Suprapubic skin (tissue), 4 donors: Measurements from ENCODE around the gene YTHDF2. TPM values are rescaled to one million over a fixed set of nuclear protein-coding genes. Genes with fewer than 3 reads are reported as not detected.

Experiments used
- DNase-seq, 2 donors: peaks; one replicate each; pipeline ENCODE4 v3.0.0-alpha.2; 2019; ENCODE audit warnings: low spot score in 2 of 2
- H3K27ac ChIP-seq: fragments of 200-600 bp; sonication (generic); one replicate; pipeline ENCODE4 v1.5.1; 2019
- H3K27me3 ChIP-seq: fragments of 200-600 bp; sonication (generic); one replicate; pipeline ENCODE4 v1.5.1; 2019
- H3K36me3 ChIP-seq: fragments of 200-600 bp; sonication (generic); one replicate; pipeline ENCODE4 v1.5.1; 2019
- H3K4me1 ChIP-seq: fragments of 200-600 bp; sonication (generic); one replicate; pipeline ENCODE4 v1.5.1; 2019
- H3K4me3 ChIP-seq: fragments of 200-600 bp; sonication (generic); one replicate; pipeline ENCODE4 v1.5.1; 2019; ENCODE audit warnings: mild to moderate bottlenecking
- H3K9me3 ChIP-seq: fragments of 200-600 bp; sonication (generic); one replicate; pipeline ENCODE4 v1.5.1; 2019
- EP300 ChIP-seq: sonication (generic); formaldehyde crosslinking; IDR thresholded peaks from one replicate; pipeline ENCODE4 v1.6.1; 2017; ENCODE audit warnings: antibody characterized with exemption
- POLR2A ChIP-seq, 2 donors: fragments of 450-650 bp; IDR thresholded peaks; one replicate each; pipeline ENCODE4 v1.6.1; 2017; ENCODE audit warnings: antibody characterized with exemption in 2 of 2, mild to moderate bottlenecking in 2 of 2, moderate library complexity in 2 of 2
- POLR2AphosphoS5 ChIP-seq, 3 donors: sonication (generic); formaldehyde crosslinking; IDR thresholded peaks; one replicate each; pipeline ENCODE4 v1.6.1; 2017; ENCODE audit warnings: antibody characterized with exemption in 3 of 3
- WGBS: methylation state at CpG from one replicate; pipeline ENCODE4 v1.1.5; 2018; 5-methylcytosine and 5-hydroxymethylcytosine counted together
- total RNA-seq, 4 donors: library from RNA; depleted of rRNA; stranded (reverse); fragments of >200 nt; gene quantifications; one replicate each; pipeline ENCODE4 v1.1.0, GENCODE V29; 2016
- TF ChIP-seq, protein P1 (sequence below), 2 donors: fragments of 200-600 bp in 1 of 2; fragments of 450-650 bp in 1 of 2; sonication (generic) in 1 of 2; IDR thresholded peaks; one replicate each; pipeline ENCODE4 v1.5.1; 2016 to 2019; ENCODE audit warnings: antibody characterized with exemption in 2 of 2, mild to moderate bottlenecking in 1 of 2, moderate library complexity in 1 of 2

YTHDF2 gene
- total RNA-seq, 4 donors from 2014 or later, result 64.8 to 120 (median 84.9) TPM

GRCh38 chr1:28751315-28752060, 14.7 kb downstream of the YTHDF2 start:
- Histone ChIP-seq H3K4me1 (peaks cover 75% of the 10 kb centered on the region), H3K36me3 (peaks cover 14% of the 10 kb centered on the region), H3K27me3 (no peaks in the 10 kb centered on the region), H3K4me3 (no peak overlapping the region), H3K27ac (no peak overlapping the region), H3K9me3 (no peaks in the 10 kb centered on the region)
- 9% methylated on average over 2 of the region's 2 CpGs for WGBS
- DNase-seq, result no peak
- TF ChIP-seq, protein P1, sequence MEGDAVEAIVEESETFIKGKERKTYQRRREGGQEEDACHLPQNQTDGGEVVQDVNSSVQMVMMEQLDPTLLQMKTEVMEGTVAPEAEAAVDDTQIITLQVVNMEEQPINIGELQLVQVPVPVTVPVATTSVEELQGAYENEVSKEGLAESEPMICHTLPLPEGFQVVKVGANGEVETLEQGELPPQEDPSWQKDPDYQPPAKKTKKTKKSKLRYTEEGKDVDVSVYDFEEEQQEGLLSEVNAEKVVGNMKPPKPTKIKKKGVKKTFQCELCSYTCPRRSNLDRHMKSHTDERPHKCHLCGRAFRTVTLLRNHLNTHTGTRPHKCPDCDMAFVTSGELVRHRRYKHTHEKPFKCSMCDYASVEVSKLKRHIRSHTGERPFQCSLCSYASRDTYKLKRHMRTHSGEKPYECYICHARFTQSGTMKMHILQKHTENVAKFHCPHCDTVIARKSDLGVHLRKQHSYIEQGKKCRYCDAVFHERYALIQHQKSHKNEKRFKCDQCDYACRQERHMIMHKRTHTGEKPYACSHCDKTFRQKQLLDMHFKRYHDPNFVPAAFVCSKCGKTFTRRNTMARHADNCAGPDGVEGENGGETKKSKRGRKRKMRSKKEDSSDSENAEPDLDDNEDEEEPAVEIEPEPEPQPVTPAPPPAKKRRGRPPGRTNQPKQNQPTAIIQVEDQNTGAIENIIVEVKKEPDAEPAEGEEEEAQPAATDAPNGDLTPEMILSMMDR (IDR thresholded peaks at IDR 0.05), result no peak
- TF ChIP-seq EP300, result no peak
- no peak for TF ChIP-seq POLR2AphosphoS5 (IDR thresholded peaks at IDR 0.05)
- TF ChIP-seq POLR2A (IDR thresholded peaks at IDR 0.05), result no peak

DNA sequence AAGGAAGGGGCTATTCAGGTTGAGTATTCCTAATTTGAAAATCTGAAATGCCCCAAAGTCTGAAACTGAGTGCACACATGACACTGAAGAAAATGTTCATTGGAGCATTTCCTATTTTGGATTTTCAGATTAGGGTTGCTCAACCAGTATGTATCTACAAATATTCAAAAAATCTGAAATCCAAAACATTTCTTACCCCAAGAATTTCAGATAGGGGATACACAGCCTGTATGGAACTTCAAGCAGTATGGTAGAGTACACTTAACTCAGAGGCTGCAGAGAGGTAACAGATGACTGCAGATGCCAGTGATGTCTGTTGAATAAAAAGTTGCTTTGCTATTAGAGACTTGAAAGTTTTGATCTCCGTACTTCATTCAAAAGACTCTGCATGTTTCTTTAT, 19.0 kb downstream of the YTHDF2 start:
- Histone ChIP-seq H3K4me3 (no peak overlapping the region), H3K36me3 (peaks cover 27% of the 10 kb centered on the region), H3K9me3 (no peaks in the 10 kb centered on the region), H3K27me3 (no peaks in the 10 kb centered on the region), H3K27ac (no peak overlapping the region), H3K4me1 (peaks cover 57% of the 10 kb centered on the region)
- TF ChIP-seq POLR2AphosphoS5 (IDR thresholded peaks at IDR 0.05) (no peak), POLR2A (IDR thresholded peaks at IDR 0.05) (no peak), EP300 (no peak)
- TF ChIP-seq, protein P1 (IDR thresholded peaks at IDR 0.05), result no peak
- no peak for DNase-seq
- WGBS, result 73% methylated on average over 1 of the region's 1 CpG

DNA sequence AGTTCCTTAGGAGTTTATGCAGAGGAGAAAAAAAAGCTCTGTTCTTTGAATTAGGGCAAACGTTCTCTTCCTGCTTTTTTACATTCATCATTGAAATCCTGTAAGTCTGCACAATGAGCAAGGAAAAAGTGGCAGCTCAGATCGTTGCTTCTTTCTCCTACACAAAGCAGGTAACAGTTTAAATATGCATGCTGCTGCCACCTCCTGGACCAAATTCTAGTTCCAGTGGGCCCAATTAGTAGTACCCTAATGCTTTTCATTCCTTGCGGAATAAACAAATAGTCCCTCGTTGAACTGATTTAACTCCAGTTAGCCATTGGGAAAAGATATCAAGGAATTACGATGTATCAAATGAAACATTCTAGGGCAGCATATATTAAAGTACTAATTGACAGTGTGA, 20.1 kb downstream of the YTHDF2 start:
- peaks cover 46% of the 10 kb centered on the region for H3K4me1 ChIP-seq
- no peak overlapping the region for H3K27ac ChIP-seq
- TF ChIP-seq POLR2A (IDR thresholded peaks at IDR 0.05) (no peak), POLR2AphosphoS5 (IDR thresholded peaks at IDR 0.05) (no peak), EP300 (no peak)
- TF ChIP-seq, protein P1 (IDR thresholded peaks at IDR 0.05), result no peak
- H3K4me3 ChIP-seq, result no peak overlapping the region
- H3K9me3 ChIP-seq, result no peaks in the 10 kb centered on the region
- no peak for DNase-seq
- peaks cover 33% of the 10 kb centered on the region for H3K36me3 ChIP-seq
- H3K27me3 ChIP-seq, result no peaks in the 10 kb centered on the region
- WGBS, result 46% methylated on average over 5 of the region's 5 CpGs

DNA sequence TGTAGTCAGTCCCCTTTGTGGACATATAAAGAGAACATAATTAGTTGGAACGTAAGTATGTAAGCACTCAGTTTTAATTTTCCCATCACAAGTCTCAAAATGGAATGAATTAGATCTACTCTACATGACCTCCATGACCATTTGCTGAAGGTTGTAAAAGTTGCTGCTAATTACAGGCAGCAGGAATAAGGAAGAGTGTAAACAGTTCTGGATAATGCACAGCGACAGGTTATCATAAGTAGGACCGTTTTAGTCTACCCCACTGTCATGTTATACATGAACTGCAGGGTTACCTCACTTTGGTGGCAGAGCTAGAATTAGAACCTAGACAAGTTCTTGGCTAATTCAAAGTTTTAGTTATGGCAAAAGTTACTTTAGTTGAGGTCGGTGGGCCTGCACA, 21.7 kb downstream of the YTHDF2 start:
- Histone ChIP-seq H3K27me3 (no peaks in the 10 kb centered on the region), H3K36me3 (peaks cover 29% of the 10 kb centered on the region), H3K4me1 (peaks cover 54% of the 10 kb centered on the region), H3K27ac (no peak overlapping the region), H3K9me3 (no peaks in the 10 kb centered on the region), H3K4me3 (no peak overlapping the region)
- TF ChIP-seq POLR2A (IDR thresholded peaks at IDR 0.05) (no peak), EP300 (no peak), POLR2AphosphoS5 (IDR thresholded peaks at IDR 0.05) (no peak)
- TF ChIP-seq, protein P1 (IDR thresholded peaks at IDR 0.05), result no peak
- DNase-seq, result no peak
- WGBS, result 84% methylated on average over 4 of the region's 4 CpGs

GRCh38 chr1:28759257-28759656, 22.5 kb downstream of the YTHDF2 start:
- Histone ChIP-seq H3K27ac (no peak overlapping the region), H3K4me1 (peaks cover 46% of the 10 kb centered on the region), H3K27me3 (no peaks in the 10 kb centered on the region), H3K4me3 (no peak overlapping the region), H3K36me3 (peaks cover 24% of the 10 kb centered on the region), H3K9me3 (no peaks in the 10 kb centered on the region)
- TF ChIP-seq POLR2AphosphoS5 (IDR thresholded peaks at IDR 0.05) (no peak), POLR2A (IDR thresholded peaks at IDR 0.05) (no peak), EP300 (no peak)
- TF ChIP-seq, protein P1 (IDR thresholded peaks at IDR 0.05), result no peak
- DNase-seq, result no peak
- 96% methylated on average over 3 of the region's 3 CpGs for WGBS
